Measurements from ENCODE around the gene ZNF41. TPM values are rescaled to one million over a fixed set of nuclear protein-coding genes. Genes with fewer than 3 reads are reported as not detected.

ZNF41 gene
- total RNA-seq, 2 donors from 2014 or later = 2.9 to 5.6 TPM

DNA sequence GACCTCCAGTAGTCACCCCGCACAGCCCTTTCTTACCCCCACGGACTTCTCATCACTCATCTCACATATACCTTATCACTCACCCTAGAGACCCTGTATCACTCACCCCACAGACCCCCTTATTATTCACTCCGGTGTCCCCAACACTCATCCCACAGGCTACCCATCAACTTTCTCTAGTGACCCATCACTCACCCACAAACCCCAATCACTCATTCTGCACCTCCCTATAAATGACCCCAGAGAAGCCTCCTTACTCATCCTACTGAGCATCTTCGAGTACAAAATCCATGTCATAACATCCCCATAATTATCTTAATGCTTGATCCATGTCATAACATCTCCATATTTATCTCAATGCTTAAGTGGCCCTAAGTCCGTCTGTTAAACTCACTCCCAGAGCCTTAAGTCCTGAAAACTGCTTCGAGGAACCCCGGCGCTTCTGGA, 934 bp downstream of the ZNF41 start:
- peaks cover 10% of the 10 kb centered on the region for H3K4me1 Mint-ChIP-seq
- no peaks in the 10 kb centered on the region for H3K27me3 ChIP-seq (ENCODE audit: control insufficient read depth, insufficient read depth, low read length, poor library complexity, severe bottlenecking)
- peak overlapping the region; percentile 87 for H3K9ac ChIP-seq (ENCODE audit: extremely low read depth, low read length, poor library complexity, severe bottlenecking)
- H3K9me3 Mint-ChIP-seq = peaks cover 64% of the 10 kb centered on the region
- peak overlapping the region; percentile 88 for H3K27ac ChIP-seq (ENCODE audit: low read depth, low read length)
- H3K27me3 Mint-ChIP-seq (ENCODE audit: insufficient read depth) = no peaks in the 10 kb centered on the region
- H3K36me3 Mint-ChIP-seq (ENCODE audit: low read depth) = peaks cover 4% of the 10 kb centered on the region
- TF ChIP-seq, protein P1, sequence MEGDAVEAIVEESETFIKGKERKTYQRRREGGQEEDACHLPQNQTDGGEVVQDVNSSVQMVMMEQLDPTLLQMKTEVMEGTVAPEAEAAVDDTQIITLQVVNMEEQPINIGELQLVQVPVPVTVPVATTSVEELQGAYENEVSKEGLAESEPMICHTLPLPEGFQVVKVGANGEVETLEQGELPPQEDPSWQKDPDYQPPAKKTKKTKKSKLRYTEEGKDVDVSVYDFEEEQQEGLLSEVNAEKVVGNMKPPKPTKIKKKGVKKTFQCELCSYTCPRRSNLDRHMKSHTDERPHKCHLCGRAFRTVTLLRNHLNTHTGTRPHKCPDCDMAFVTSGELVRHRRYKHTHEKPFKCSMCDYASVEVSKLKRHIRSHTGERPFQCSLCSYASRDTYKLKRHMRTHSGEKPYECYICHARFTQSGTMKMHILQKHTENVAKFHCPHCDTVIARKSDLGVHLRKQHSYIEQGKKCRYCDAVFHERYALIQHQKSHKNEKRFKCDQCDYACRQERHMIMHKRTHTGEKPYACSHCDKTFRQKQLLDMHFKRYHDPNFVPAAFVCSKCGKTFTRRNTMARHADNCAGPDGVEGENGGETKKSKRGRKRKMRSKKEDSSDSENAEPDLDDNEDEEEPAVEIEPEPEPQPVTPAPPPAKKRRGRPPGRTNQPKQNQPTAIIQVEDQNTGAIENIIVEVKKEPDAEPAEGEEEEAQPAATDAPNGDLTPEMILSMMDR (conservative IDR thresholded peaks at IDR 0.05) = no peak
- H3K4me3 ChIP-seq (ENCODE audit: low read length) = peak overlapping the region; percentile 90
- H3K4me3 Mint-ChIP-seq = peak overlapping the region; percentile 82
- no peak for DNase-seq
- H3K36me3 ChIP-seq (ENCODE audit: control insufficient read depth, insufficient read depth, low read length) = no peaks in the 10 kb centered on the region
- peak overlapping the region; percentile 55 for H3K27ac Mint-ChIP-seq
- 11 to 13% methylated on average over 3 to 8 of the region's 8 CpGs for WGBS, 2 experiments (ENCODE audit: insufficient coverage in 1 of 2, insufficient read length in 1 of 2)
- H3K4me1 ChIP-seq (ENCODE audit: control insufficient read depth, insufficient read depth, low read length) = no peaks in the 10 kb centered on the region
- no peaks in the 10 kb centered on the region for H3K9me3 ChIP-seq (ENCODE audit: control insufficient read depth, low read length)

DNA sequence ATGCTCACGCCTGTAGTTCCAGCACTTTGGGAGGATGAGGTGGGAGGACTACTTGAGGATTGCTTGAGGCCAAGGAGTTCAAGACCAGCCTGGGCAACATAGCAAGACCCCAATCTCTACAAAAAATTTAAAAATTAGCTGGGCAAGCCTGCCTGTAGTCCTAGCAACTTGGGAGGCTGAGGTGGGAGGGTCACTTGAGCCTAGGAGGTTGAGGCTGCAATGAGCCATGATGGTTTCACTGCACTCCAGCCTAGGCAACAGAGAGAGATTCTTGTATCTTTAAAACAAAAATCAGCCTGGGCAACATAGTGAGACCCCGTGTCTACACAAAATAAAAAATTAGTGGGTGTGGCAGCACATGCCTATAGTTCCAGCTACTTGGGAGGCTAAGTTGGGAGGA, 1.9 kb downstream of the ZNF41 start:
- Histone ChIP-seq H3K27ac (ENCODE audit: low read depth, low read length) (no peak overlapping the region), H3K4me1 (ENCODE audit: control insufficient read depth, insufficient read depth, low read length) (no peaks in the 10 kb centered on the region), H3K36me3 (ENCODE audit: control insufficient read depth, insufficient read depth, low read length) (no peaks in the 10 kb centered on the region), H3K9me3 (ENCODE audit: control insufficient read depth, low read length) (no peaks in the 10 kb centered on the region), H3K4me3 (ENCODE audit: low read length) (no peak overlapping the region), H3K27me3 (ENCODE audit: control insufficient read depth, insufficient read depth, low read length, poor library complexity, severe bottlenecking) (no peaks in the 10 kb centered on the region), H3K9ac (ENCODE audit: extremely low read depth, low read length, poor library complexity, severe bottlenecking) (no peak overlapping the region)
- WGBS, 2 experiments (ENCODE audit: insufficient coverage in 1 of 2, insufficient read length in 1 of 2) = 100% methylated on average over 2 of the region's 2 CpGs; no CpG with 5 or more reads in 1 of the 2 experiments
- Mint-ChIP-seq H3K4me1 (peaks cover 10% of the 10 kb centered on the region), H3K27ac (no peak overlapping the region), H3K4me3 (no peak overlapping the region), H3K27me3 (ENCODE audit: insufficient read depth) (no peaks in the 10 kb centered on the region), H3K9me3 (peaks cover 66% of the 10 kb centered on the region), H3K36me3 (ENCODE audit: low read depth) (peaks cover 4% of the 10 kb centered on the region)
- no peak for DNase-seq
- TF ChIP-seq, protein P1 (conservative IDR thresholded peaks at IDR 0.05) = no peak

DNA sequence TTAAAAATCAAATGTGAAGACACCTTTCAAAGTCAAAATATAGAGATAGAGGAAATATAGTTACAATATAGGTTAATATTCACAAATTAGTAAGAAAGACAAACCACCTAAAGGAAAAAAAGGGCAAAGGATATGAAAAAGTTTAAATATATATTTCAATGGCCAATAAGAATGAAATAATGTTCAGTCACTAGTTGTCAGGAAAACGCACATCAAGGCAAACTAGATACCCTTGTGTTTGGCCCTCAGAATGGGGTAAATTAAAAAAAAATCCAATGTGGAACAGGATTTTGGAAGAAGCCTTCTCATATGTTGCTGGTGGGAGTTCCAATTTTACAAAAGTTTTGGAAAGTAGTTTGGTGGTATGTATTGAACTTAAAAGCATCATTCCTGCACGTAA, 2.4 kb downstream of the ZNF41 start:
- Histone ChIP-seq H3K4me3 (ENCODE audit: low read length) (no peak overlapping the region), H3K4me1 (ENCODE audit: control insufficient read depth, insufficient read depth, low read length) (no peaks in the 10 kb centered on the region), H3K27me3 (ENCODE audit: control insufficient read depth, insufficient read depth, low read length, poor library complexity, severe bottlenecking) (no peaks in the 10 kb centered on the region), H3K36me3 (ENCODE audit: control insufficient read depth, insufficient read depth, low read length) (no peaks in the 10 kb centered on the region), H3K9me3 (ENCODE audit: control insufficient read depth, low read length) (no peaks in the 10 kb centered on the region), H3K27ac (ENCODE audit: low read depth, low read length) (no peak overlapping the region), H3K9ac (ENCODE audit: extremely low read depth, low read length, poor library complexity, severe bottlenecking) (no peak overlapping the region)
- Mint-ChIP-seq H3K4me3 (no peak overlapping the region), H3K27me3 (ENCODE audit: insufficient read depth) (no peaks in the 10 kb centered on the region), H3K36me3 (ENCODE audit: low read depth) (peaks cover 4% of the 10 kb centered on the region), H3K4me1 (peaks cover 10% of the 10 kb centered on the region), H3K9me3 (peaks cover 68% of the 10 kb centered on the region), H3K27ac (no peak overlapping the region)
- TF ChIP-seq, protein P1 (conservative IDR thresholded peaks at IDR 0.05) = no peak
- no peak for DNase-seq
- 50% methylated on average over 2 of the region's 2 CpGs; no CpG with 5 or more reads in 1 of the 2 experiments for WGBS, 2 experiments (ENCODE audit: insufficient coverage in 1 of 2, insufficient read length in 1 of 2)

All from endodermal cell (in vitro differentiated cells).